Smooth muscle cell (in vitro differentiated cells): ENCODE results near the gene BRPF1. TPM values are rescaled to one million over a fixed set of nuclear protein-coding genes. Genes with fewer than 3 reads are reported as not detected.

ENCODE experiments used
- DNase-seq: peaks from one replicate; lab custom pipeline; 2025; ENCODE audit not compliant: unreplicated experiment; lab: John Stamatoyannopoulos, UW
- H2AFZ ChIP-seq: fragments of 200-600 bp; sonication (generic); 2 replicates; pipeline ENCODE4 v1.6.0; 2016; ENCODE audit warnings: antibody characterized with exemption, low read depth, mild to moderate bottlenecking
- H3F3A ChIP-seq: fragments of 200-600 bp; sonication (generic); 2 replicates; pipeline ENCODE4 v1.6.0; 2017; ENCODE audit warnings: antibody characterized with exemption, low read depth
- H3K27ac ChIP-seq: fragments of 200-600 bp; sonication (generic); 2 replicates; pipeline ENCODE4 v1.5.1; 2016; ENCODE audit warnings: low read depth, mild to moderate bottlenecking
- H3K27me3 ChIP-seq: fragments of 200-600 bp; sonication (generic); 2 replicates; pipeline ENCODE4 v1.6.1; 2016; ENCODE audit warnings: low read depth, mild to moderate bottlenecking
- H3K36me3 ChIP-seq: fragments of 200-600 bp; sonication (generic); 2 replicates; pipeline ENCODE4 v1.5.1; 2016; ENCODE audit warnings: low read depth
- H3K4me1 ChIP-seq: fragments of 200-600 bp; sonication (generic); 2 replicates; pipeline ENCODE4 v1.5.1; 2016; ENCODE audit warnings: low read depth
- H3K4me2 ChIP-seq: fragments of 200-600 bp; sonication (generic); 2 replicates; pipeline ENCODE4 v1.6.0; 2016; ENCODE audit warnings: mild to moderate bottlenecking
- H3K4me3 ChIP-seq: fragments of 200-600 bp; sonication (generic); 2 replicates; pipeline ENCODE4 v1.5.1; 2016; ENCODE audit warnings: mild to moderate bottlenecking
- H3K79me2 ChIP-seq: fragments of 200-600 bp; sonication (generic); 2 replicates; pipeline ENCODE4 v1.6.0; 2016; ENCODE audit warnings: low read depth, mild to moderate bottlenecking
- H3K9ac ChIP-seq: fragments of 200-600 bp; sonication (generic); 2 replicates; pipeline ENCODE4 v1.6.0; 2016; ENCODE audit warnings: low read depth
- H3K9me3 ChIP-seq: fragments of 200-600 bp; sonication (generic); replicated peaks from 2 replicates; pipeline ENCODE4 v1.5.1; 2016; ENCODE audit warnings: low read depth
- H4K20me1 ChIP-seq: fragments of 200-600 bp; sonication (generic); 2 replicates; pipeline ENCODE4 v1.6.0; 2016; ENCODE audit warnings: low read depth
- whole genome bisulfite sequencing: methylation state at CpG from one replicate; pipeline ENCODE4 v1.1.7; 2016; ENCODE audit warnings: low lambda C conversion rate; 5-methylcytosine and 5-hydroxymethylcytosine counted together
- polyA plus RNA-seq: library from polyadenylated mRNA; unstranded; fragments of >200 nt; fragmentation: Nextera tagmentation; extraction: Ambion mirVana; gene quantifications from 2 replicates; pipeline ENCODE4 v1.2.1, GENCODE V29; 2016
- total RNA-seq: library from RNA; depleted of rRNA; stranded (reverse); fragments of >200 nt; gene quantifications from 2 replicates; pipeline ENCODE4 v1.2.3, GENCODE V29; 2014
- TF ChIP-seq, protein P1 (sequence below): fragments of 200-600 bp; sonication (generic); IDR thresholded peaks from 2 replicates; pipeline ENCODE4 v1.5.1; 2017; ENCODE audit warnings: borderline replicate concordance, mild to moderate bottlenecking, antibody characterized with exemption; ENCODE audit not compliant: insufficient read depth, poor library complexity, severe bottlenecking

Gene BRPF1
- total and polyA plus RNA-seq, 2 experiments from 2014 or later: 13.9 to 17.1 TPM

DNA sequence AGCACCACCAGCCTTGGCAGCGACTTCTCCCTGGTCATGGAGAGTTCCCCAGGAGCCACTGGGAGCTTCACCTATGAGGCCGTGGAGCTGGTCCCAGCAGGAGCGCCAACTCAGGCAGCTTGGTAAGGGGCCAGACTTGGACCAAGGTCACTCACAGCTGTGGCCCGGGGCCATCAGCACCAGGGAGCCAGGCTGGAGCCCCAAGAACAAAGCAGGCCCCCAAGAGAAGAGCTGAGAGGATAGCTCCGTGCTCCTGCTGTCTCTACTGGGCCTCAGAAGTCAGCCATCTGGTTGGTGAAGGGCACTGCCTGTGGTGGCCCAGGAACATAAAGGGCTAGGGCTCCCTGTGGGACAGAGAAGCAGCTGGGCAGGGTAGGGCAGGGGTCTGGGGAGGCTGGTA lies 42.6 kb upstream of the BRPF1 start:
- Histone ChIP-seq H3F3A (no peaks in the 10 kb centered on the region), H3K27me3 (no peaks in the 10 kb centered on the region), H3K4me1 (no peaks in the 10 kb centered on the region), H3K79me2 (no peaks in the 10 kb centered on the region), H3K4me2 (no peak overlapping the region), H3K9me3 (no peaks in the 10 kb centered on the region), H4K20me1 (no peaks in the 10 kb centered on the region), H3K9ac (no peak overlapping the region), H3K27ac (no peak overlapping the region), H3K4me3 (no peak overlapping the region), H3K36me3 (no peaks in the 10 kb centered on the region), H2AFZ (no peak overlapping the region)
- WGBS: 98% methylated on average over 5 of the region's 5 CpGs
- no peak for DNase-seq
- TF ChIP-seq, protein P1, sequence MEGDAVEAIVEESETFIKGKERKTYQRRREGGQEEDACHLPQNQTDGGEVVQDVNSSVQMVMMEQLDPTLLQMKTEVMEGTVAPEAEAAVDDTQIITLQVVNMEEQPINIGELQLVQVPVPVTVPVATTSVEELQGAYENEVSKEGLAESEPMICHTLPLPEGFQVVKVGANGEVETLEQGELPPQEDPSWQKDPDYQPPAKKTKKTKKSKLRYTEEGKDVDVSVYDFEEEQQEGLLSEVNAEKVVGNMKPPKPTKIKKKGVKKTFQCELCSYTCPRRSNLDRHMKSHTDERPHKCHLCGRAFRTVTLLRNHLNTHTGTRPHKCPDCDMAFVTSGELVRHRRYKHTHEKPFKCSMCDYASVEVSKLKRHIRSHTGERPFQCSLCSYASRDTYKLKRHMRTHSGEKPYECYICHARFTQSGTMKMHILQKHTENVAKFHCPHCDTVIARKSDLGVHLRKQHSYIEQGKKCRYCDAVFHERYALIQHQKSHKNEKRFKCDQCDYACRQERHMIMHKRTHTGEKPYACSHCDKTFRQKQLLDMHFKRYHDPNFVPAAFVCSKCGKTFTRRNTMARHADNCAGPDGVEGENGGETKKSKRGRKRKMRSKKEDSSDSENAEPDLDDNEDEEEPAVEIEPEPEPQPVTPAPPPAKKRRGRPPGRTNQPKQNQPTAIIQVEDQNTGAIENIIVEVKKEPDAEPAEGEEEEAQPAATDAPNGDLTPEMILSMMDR: no peak

GRCh38 chr3:9689757-9690156 lies 41.8 kb upstream of the BRPF1 start:
- H3K9ac ChIP-seq: no peak overlapping the region
- no peak overlapping the region for H3K27ac ChIP-seq
- DNase-seq: no peak
- no peak overlapping the region for H3K4me2 ChIP-seq
- no peaks in the 10 kb centered on the region for H3K27me3 ChIP-seq
- TF ChIP-seq, protein P1: no peak
- H4K20me1 ChIP-seq: no peaks in the 10 kb centered on the region
- no peak overlapping the region for H3K4me3 ChIP-seq
- H3K36me3 ChIP-seq: no peaks in the 10 kb centered on the region
- H2AFZ ChIP-seq: no peak overlapping the region
- WGBS: 97% methylated on average over 4 of the region's 4 CpGs
- H3F3A ChIP-seq: no peaks in the 10 kb centered on the region
- H3K4me1 ChIP-seq: no peaks in the 10 kb centered on the region
- no peaks in the 10 kb centered on the region for H3K79me2 ChIP-seq
- no peaks in the 10 kb centered on the region for H3K9me3 ChIP-seq

GRCh38 chr3:9690451-9691450 lies 40.8 kb upstream of the BRPF1 start:
- no peak for DNase-seq
- Histone ChIP-seq H3K27ac (no peak overlapping the region), H3K79me2 (no peaks in the 10 kb centered on the region), H2AFZ (no peak overlapping the region), H3K4me3 (no peak overlapping the region), H4K20me1 (no peaks in the 10 kb centered on the region), H3F3A (no peaks in the 10 kb centered on the region), H3K27me3 (no peaks in the 10 kb centered on the region), H3K9me3 (no peaks in the 10 kb centered on the region), H3K9ac (no peak overlapping the region), H3K4me1 (peaks cover 3% of the 10 kb centered on the region), H3K4me2 (no peak overlapping the region), H3K36me3 (no peaks in the 10 kb centered on the region)
- TF ChIP-seq, protein P1: no peak
- WGBS: 95% methylated on average over 15 of the region's 15 CpGs

- Histone ChIP-seq H3K4me3 (no peak overlapping the region), H3K27ac (no peak overlapping the region), H3F3A (no peaks in the 10 kb centered on the region), H3K9ac (no peak overlapping the region), H4K20me1 (no peaks in the 10 kb centered on the region), H3K4me1 (peaks cover 3% of the 10 kb centered on the region), H3K79me2 (no peaks in the 10 kb centered on the region), H3K4me2 (no peak overlapping the region), H3K36me3 (no peaks in the 10 kb centered on the region), H3K27me3 (no peaks in the 10 kb centered on the region), H2AFZ (no peak overlapping the region), H3K9me3 (no peaks in the 10 kb centered on the region)
- no peak for DNase-seq
- 93% methylated on average over 2 of the region's 2 CpGs for WGBS
- TF ChIP-seq, protein P1: no peak
Measured at GRCh38 chr3:9691636-9692035, 39.9 kb upstream of the BRPF1 start.
